HG03442 (cell line): Measurements from ENCODE around the gene ZNF331.

Source experiments
- ATAC-seq: cut with Tn5 transposase; IDR thresholded peaks from one replicate; pipeline ENCODE4 v1.9.1; 2021; ENCODE audit warnings: mild to moderate bottlenecking, moderate library complexity; ENCODE audit not compliant: unreplicated experiment

The ZNF331 gene

DNA sequence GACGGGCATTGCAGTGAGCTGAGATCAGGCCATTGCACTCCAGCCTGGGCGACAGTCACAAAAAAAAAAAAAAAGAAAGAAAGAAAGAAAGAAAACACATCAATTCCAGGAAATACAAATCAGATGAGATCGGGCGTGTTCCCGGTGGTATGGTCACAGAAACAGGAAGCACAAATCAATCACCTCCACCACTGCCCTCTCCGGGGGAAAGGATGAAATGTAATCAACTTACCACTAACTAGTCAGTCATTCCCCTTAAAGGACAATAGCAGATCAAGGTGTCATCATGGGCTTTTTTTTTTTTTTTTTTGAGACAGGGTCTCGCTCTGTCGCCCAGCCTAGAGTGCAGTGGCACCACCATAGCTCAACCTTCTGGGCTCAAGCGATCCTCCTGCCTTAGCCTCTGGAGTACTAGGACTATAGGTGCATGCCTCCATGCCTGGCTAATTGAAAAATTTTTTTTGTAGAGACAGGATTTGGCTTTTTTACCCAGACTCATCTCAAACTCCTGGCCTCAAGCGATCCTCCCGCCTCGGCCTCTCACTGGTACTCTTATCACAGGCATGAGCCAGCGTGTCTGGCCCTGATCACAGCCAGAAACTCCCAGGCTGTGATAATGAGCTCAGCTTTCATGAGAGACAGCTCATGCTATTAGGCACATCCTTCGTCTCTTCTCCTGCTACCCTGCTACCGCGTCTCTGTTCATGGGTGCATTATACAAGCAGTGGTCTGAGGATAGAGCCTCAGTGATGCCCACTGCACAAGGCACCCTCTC, 87.0 kb downstream of the ZNF331 start:
- no peak for ATAC-seq

DNA sequence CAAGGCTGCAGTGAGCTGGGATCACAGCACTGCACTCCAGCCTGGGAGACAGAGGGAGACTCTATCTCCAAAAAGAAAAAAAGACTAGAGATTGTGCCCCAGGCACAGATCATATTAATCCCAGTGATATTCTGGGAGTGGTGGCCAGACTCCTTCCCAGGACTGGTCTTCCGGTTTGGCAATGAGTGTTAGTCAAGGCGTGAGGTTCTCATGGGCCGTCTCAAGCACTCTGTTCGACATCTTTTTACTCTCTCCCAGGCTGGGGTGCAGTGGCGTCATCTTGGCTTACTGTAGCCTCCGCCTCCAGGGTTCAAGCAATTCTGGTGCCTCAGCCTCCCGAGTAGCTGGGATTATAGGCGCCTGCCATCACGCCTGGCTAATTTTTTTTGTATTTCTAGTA, 88.5 kb downstream of the ZNF331 start:
- no peak for ATAC-seq

GRCh38 chr19:53626976-53627375, 89.0 kb downstream of the ZNF331 start:
- ATAC-seq: no peak
